Muscle of back (tissue), 11 donors: Measurements from ENCODE around the gene SUSD6. TPM values are rescaled to one million over a fixed set of nuclear protein-coding genes. Genes with fewer than 3 reads are reported as not detected.
"Not testable (repeated sequence)": the region's sequence is repeated elsewhere in the genome, so short reads cannot be mapped to it uniquely, and the experiment has no call there.

ENCODE experiments used
- DNase-seq, 3 donors: peaks; one replicate each; pipeline versions ENCODE4 v3.0.0 to v3.0.0-alpha.2; 2013
- polyA plus RNA-seq, 10 donors: library from polyadenylated mRNA; unstranded; fragments of 120-200 nt; gene quantifications; one replicate each; pipeline ENCODE4 v1.2.1, GENCODE V29; 2013; ENCODE audit not compliant: insufficient read length in 10 of 10

The SUSD6 gene
- polyA plus RNA-seq, 10 donors, result 15.2 to 20.8 (median 18.3) TPM

DNA sequence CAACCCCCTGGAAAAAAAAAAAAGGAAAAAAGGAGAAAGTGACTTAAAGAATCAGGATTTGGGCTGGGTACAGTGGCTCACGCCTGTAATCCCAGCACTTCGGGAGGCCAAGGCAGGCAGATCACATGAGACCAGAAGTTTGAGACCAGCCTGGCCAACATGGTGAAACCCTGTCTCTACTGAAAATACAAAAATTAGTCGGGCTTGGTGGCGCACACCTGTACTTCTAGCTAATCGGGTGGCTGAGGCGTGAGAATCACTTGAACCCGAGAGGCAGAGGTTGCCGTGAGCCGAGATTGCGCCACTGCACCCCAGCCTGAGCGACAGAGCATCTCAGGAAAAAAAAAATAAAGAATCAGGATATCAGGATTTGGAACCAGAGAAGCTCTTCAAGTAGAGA is 36.2 kb downstream of the SUSD6 start:
- not testable (repeated sequence) for DNase-seq

- DNase-seq, result peak in 1 of 3 donors; percentile 74
These were observed 37.4 kb downstream of the SUSD6 start for GRCh38 chr14:69648480-69649451.

DNA sequence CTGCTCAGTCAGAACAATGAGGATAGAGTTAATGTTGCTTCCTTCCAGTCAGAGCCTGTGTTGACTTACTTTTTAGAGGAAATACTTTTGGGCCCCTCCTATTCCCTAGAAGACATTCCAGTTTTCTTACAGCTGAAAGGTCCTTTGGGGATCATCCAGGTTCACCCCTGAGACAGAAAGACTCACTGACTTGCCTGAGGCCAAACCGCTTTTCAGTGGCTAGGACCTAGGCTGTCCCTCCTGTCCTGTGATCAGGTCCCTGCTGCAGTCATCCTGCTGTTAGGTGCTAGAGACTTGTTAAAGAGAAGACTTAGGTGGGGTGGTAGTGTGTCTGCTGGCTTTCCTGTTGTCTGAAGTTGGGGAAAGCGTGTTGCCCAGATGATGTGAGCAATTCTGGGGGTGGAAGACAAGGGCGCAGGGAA is 39.6 kb downstream of the SUSD6 start:
- no peak for DNase-seq

- DNase-seq, result no peak
These were observed 40.3 kb downstream of the SUSD6 start for GRCh38 chr14:69651664-69652063.

- DNase-seq, result peak in 1 of 3 donors; percentile 37
These were observed 41.7 kb downstream of the SUSD6 start for GRCh38 chr14:69652942-69653684.

DNA sequence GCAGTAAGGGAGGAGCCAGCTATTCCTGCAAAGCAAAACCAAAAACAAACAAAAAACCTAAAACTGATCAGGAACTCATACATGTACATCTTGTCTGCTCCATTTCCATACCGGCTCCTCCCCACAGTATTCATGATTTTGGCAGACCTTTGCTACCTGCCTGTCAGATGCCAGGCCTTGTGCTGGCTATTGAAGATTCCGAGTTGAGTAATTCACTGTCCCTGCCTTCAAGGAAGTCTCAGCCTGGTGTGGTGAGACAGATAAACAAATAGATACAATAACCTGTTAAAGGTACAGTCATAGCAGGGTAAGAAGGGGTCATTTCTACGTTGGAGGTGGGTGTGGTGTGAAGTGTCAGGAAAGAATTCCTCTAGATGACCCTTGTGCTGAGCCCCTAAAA is 42.7 kb downstream of the SUSD6 start:
- DNase-seq, result no peak

DNA sequence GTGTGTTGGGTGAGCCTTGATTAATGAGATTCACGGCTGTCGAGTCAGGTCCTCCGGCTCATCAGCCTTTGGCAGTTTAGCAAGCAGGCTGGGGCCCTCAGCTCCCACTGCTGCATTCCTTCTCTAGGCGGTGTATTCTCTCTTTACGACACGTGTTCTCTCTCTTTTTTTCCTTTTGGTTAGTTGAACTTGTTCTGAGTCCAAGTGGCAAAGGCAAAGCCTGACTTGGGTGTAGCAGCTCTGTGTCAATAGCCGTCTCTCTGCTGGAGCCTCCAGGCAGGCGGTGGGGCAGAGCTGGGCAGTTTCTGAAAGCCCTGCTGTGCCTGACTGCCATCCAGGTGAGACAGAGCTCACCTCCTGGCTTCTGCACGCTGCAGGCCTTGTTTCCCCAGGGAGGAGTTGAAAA is 46.6 kb downstream of the SUSD6 start:
- DNase-seq, result peak in 1 of 3 donors; percentile 78

DNA sequence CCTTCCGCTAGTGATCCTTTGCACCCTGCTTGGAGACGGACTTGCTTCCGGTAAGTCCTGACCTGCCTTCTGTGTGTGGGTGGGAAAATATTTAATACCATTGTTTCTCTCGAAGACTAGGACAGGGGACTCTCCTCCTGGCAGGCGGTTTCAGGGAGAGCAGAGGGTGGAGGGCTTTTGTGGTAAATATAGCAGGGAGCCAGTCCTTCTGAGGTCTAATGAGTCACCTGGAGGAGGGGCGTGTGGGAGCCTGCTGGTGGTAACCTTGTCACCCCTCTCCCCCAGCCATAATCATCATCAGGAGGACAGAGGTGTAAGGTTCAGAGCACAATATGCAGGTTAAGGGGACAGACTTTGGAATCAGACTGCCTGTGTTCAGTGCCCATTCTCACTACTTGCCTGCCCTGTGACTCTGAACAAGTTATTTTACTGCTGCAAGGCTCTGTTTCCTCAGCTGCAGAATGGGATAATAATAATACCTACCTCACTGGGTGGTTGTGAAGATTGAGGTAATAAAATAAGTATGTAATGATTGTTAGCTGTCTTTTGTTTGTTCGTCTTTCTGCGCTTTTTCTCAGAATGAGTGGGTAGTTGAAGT is 47.4 kb downstream of the SUSD6 start:
- DNase-seq, result no peak

GRCh38 chr14:69660344-69661193 is 49.2 kb downstream of the SUSD6 start:
- DNase-seq, result no peak

- DNase-seq, result no peak
These were observed 49.8 kb downstream of the SUSD6 start for GRCh38 chr14:69661194-69661537.

GRCh38 chr14:69662636-69663299 is 51.4 kb downstream of the SUSD6 start:
- DNase-seq, result no peak

- peak; percentile 83 to 96 (median 91) for DNase-seq
These were observed 51.9 kb downstream of the SUSD6 start for GRCh38 chr14:69663300-69663643.

DNA sequence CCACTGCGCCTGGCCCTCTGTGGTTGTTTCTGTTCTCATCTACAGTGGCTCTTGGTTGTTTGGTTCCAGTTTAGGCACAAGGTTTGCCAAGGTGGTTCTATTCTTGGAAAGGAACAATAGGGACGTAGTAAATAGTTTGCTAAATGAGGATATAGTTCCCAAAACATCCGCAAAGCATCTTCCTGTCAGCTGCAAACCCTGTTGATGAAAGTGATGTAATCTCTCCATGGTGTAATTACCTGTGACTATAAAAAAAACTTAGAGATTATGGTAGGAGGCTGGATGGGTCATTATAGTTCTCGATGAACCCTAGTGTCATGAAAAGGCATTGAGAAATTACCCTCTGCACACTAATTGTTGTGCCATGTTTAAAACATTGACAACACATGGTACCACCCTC is 52.9 kb downstream of the SUSD6 start:
- DNase-seq, result no peak

DNA sequence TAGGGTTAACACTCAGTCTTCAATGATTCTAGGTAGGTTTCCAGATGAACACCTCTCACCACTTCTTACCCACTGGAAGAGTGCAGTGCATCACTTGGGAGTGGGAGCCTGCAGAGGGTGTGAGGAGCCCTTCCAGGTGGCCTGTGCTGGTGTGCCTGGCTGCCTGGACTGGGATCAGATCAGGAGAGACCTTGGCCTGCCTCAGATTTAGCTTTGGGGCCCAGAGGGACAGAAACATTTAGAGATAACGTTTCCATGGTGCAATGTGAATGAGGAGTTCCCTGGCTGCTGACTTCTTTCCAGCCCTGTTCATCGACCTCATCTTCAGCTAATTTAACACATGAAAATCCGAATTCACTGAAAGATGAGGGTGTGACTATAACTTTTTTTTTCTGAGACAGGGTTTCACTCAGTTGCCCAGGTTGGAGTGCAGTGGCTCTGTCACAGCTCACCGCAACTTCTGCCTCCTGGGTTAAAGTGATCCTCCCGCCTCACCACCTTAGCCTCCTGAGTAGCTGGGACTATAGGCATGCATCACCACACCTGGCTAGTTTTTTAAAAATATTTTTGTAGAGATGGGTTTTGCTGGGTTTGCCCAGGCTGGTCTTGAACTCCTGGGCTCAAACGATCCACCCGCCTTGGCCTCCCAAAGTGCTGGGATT is 53.6 kb downstream of the SUSD6 start:
- no peak for DNase-seq

DNA sequence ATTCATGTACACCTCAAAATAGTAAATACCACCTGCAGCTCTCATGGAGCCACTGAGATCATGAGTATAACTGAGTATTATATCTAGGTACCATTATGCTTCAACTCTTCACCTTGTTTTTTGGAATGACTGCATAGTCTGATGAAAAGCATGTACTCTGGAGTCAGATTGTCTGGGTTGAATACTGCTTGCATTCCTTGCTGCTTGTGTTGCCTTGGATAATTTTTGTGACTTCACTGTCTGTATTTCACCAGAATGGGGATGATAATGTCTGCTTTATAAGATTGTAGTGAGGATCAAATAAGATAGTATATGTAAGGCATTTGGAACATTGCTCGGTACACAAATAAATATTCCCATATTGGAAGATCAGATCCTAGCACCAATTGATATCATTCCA is 54.2 kb downstream of the SUSD6 start:
- peak in 1 of 3 donors; percentile 56 for DNase-seq

GRCh38 chr14:69666112-69666511 is 54.7 kb downstream of the SUSD6 start:
- peak in 1 of 3 donors; percentile 54 for DNase-seq

GRCh38 chr14:69666690-69667211 is 55.4 kb downstream of the SUSD6 start:
- DNase-seq, result no peak

GRCh38 chr14:69667938-69668335 is 56.5 kb downstream of the SUSD6 start:
- DNase-seq, result no peak

DNA sequence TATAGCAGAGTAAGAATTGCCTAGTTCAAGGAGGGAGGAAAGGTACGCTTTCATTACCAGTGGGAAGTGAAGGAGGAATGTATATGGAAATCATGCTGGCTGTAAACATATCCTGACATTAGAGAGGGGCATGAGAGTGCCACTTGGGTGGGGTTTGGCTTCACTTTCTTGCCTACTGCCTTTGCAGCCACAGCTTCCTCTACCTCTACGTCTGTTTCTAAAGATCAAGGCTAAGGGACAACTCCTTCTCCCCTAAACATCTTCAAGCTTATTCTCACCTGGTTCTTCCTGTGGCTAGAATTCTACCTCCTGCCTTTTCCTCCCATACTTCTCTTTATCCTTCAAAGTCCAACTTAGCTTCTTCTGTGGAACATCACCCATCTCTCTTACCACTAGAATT is 58.0 kb downstream of the SUSD6 start:
- no peak for DNase-seq

DNA sequence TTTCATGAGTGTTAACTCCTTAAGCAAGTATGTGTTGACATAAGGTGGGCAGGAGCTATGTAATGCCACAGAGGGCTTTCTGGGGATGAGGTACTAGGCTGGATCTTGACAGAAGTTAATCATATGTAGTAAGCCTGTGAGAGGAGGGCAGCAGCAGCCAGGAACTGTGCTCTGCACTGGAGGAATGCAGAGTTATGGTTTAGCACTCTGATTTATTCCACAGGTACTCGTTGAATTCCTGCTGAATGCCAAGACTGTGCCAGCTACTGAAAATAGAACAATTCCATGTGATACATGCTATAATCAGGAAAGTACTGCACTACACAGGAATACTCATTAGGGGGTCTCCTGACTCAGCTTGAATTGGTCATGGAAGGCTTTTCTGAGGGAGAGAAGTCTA is 58.7 kb downstream of the SUSD6 start:
- DNase-seq, result no peak
